Activated T-cell treated with anti-CD3 and anti-CD28 coated beads, Interleukin-2, amount 50 U/mL, for 48 hours (primary cell): ENCODE results near the gene LMTK3.

Source experiments
- DNase-seq, 2 experiments: peaks; one replicate each; pipeline ENCODE4 v3.0.0-alpha.2; 2020

Gene LMTK3

GRCh38 chr19:48469934-48470680, 41.5 kb downstream of the LMTK3 start:
- DNase-seq: no peak

- peak; percentile 84 to 86 for DNase-seq
These were observed 42.2 kb downstream of the LMTK3 start, which contains the start of gene CYTH2 for GRCh38 chr19:48469289-48469881. Gene CYTH2 (plus strand): TSS chr19:48469369. CDS start chr19:48469508, 139 bp downstream.

GRCh38 chr19:48468772-48469288, 42.8 kb downstream of the LMTK3 start:
- peak; percentile 99 to 100 for DNase-seq

GRCh38 chr19:48466561-48467325, 44.9 kb downstream of the LMTK3 start:
- DNase-seq: no peak

GRCh38 chr19:48465215-48465614, 46.4 kb downstream of the LMTK3 start:
- DNase-seq: no peak

- peak; percentile 43 to 55 for DNase-seq
These were observed 49.5 kb downstream of the LMTK3 start for GRCh38 chr19:48461982-48462655.

- DNase-seq: no peak
These were observed 50.0 kb downstream of the LMTK3 start for GRCh38 chr19:48461651-48461981.

- DNase-seq: no peak
These were observed 53.6 kb downstream of the LMTK3 start for GRCh38 chr19:48458016-48458415.

GRCh38 chr19:48456864-48457263, 54.8 kb downstream of the LMTK3 start:
- peak in 1 of 2 experiments; percentile 10 for DNase-seq

- DNase-seq: peak in 1 of 2 experiments; percentile 15
These were observed 55.6 kb downstream of the LMTK3 start for GRCh38 chr19:48455908-48456562.

- peak in 1 of 2 experiments; percentile 14 for DNase-seq
These were observed 56.3 kb downstream of the LMTK3 start, which contains the start of gene KCNJ14 for GRCh38 chr19:48455171-48455907. Gene KCNJ14 (plus strand): TSS chr19:48455574. CDS start chr19:48461725, 6,151 bp downstream.

GRCh38 chr19:48454150-48454730, 57.4 kb downstream of the LMTK3 start:
- peak in 1 of 2 experiments; percentile 14 for DNase-seq

GRCh38 chr19:48452289-48453190, 59.1 kb downstream of the LMTK3 start:
- DNase-seq: peak in 1 of 2 experiments; percentile 13

- peak in 1 of 2 experiments; percentile 15 for DNase-seq
These were observed 60.0 kb downstream of the LMTK3 start for GRCh38 chr19:48451624-48452023.

GRCh38 chr19:48450863-48451262, 60.8 kb downstream of the LMTK3 start:
- DNase-seq: no peak

- DNase-seq: no peak
These were observed 61.2 kb downstream of the LMTK3 start for GRCh38 chr19:48450441-48450840.

GRCh38 chr19:48448563-48448962, 63.1 kb downstream of the LMTK3 start:
- no peak for DNase-seq

- no peak for DNase-seq
These were observed 65.1 kb downstream of the LMTK3 start for GRCh38 chr19:48446579-48446978.

GRCh38 chr19:48445606-48446481, 65.8 kb downstream of the LMTK3 start, which contains the start of gene GRWD1:
Gene GRWD1 (plus strand): TSS chr19:48445983. CDS start chr19:48446006, 23 bp downstream.
- DNase-seq: peak; percentile 93
